ENCODE measurements around the gene OR52M1. TPM values are rescaled to one million over a fixed set of nuclear protein-coding genes. Genes with fewer than 3 reads are reported as not detected.
A peak's percentile ranks its signal among the peaks of the same experiment; 100 is the strongest.
"Not testable (repeated sequence)": the region's sequence is repeated elsewhere in the genome, so short reads cannot be mapped to it uniquely, and the experiment has no call there.

The OR52M1 gene
- total RNA-seq, 1 donor from 2014 or later, result not detected

DNA sequence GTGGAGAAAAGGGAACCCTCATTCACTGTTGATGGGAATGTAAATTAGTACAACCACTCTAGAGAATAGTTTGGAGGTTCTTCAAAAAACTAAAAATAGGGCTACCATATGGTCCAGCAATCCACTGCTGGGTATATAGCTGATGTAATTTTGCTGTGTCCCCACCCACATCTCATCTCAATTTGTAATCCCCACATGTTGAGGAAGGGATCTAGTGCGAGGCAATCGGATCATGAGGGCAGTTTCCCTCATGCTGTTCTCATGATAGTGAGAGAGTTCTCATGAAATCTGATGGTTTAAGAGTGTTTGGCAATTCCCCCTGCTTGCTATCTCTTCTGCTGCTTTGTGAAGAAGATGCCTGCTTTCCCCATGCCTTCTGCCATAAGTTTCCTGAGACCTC is 17.1 kb upstream of the OR52M1 start:
- intact Hi-C loops (cut with DNase I), result no loop called here
- no peak overlapping the region for H3K27ac ChIP-seq
- no peaks in the 10 kb centered on the region for H3K4me1 ChIP-seq
- H3K9me3 ChIP-seq, result no peaks in the 10 kb centered on the region
- H3K4me3 ChIP-seq, result no peak overlapping the region
- H3K27me3 ChIP-seq, result no peaks in the 10 kb centered on the region
- no peaks in the 10 kb centered on the region for H3K36me3 ChIP-seq
- TF ChIP-seq POLR2AphosphoS5 (IDR thresholded peaks at IDR 0.05; ENCODE audit: insufficient read depth in 1 of 2, low read depth in 1 of 2), result no peak
- no peak for TF ChIP-seq POLR2A (IDR thresholded peaks at IDR 0.05)
- TF ChIP-seq, protein P1, sequence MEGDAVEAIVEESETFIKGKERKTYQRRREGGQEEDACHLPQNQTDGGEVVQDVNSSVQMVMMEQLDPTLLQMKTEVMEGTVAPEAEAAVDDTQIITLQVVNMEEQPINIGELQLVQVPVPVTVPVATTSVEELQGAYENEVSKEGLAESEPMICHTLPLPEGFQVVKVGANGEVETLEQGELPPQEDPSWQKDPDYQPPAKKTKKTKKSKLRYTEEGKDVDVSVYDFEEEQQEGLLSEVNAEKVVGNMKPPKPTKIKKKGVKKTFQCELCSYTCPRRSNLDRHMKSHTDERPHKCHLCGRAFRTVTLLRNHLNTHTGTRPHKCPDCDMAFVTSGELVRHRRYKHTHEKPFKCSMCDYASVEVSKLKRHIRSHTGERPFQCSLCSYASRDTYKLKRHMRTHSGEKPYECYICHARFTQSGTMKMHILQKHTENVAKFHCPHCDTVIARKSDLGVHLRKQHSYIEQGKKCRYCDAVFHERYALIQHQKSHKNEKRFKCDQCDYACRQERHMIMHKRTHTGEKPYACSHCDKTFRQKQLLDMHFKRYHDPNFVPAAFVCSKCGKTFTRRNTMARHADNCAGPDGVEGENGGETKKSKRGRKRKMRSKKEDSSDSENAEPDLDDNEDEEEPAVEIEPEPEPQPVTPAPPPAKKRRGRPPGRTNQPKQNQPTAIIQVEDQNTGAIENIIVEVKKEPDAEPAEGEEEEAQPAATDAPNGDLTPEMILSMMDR (IDR thresholded peaks at IDR 0.05), result no peak
- no peak for DNase-seq (ENCODE audit: extremely low spot score in 2 of 2)

DNA sequence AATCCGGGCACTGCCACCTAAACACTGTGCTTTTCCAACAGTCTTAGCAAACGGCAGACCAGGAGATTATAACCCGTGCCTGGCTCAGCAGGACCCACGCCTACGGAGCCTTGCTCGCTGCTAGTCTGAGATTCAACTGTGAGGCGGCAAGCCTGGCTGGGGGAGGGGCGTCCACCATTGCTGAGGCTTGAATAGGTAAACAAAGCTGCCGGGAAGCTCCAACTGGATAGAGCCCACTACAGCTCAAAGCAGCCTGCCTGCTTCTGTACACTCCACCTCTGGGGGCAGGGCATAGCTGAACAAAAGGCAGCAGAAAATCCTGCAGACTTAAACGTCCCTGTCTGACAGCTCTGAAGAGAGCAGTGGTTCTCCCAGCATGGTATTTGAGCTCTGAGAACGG is 13.3 kb upstream of the OR52M1 start:
- DNase-seq (ENCODE audit: extremely low spot score in 2 of 2); H3K27me3 ChIP-seq; H3K36me3 ChIP-seq; H3K27ac ChIP-seq; H3K4me1 ChIP-seq; intact Hi-C loops (cut with DNase I); H3K9me3 ChIP-seq; H3K4me3 ChIP-seq: not testable (repeated sequence)

DNA sequence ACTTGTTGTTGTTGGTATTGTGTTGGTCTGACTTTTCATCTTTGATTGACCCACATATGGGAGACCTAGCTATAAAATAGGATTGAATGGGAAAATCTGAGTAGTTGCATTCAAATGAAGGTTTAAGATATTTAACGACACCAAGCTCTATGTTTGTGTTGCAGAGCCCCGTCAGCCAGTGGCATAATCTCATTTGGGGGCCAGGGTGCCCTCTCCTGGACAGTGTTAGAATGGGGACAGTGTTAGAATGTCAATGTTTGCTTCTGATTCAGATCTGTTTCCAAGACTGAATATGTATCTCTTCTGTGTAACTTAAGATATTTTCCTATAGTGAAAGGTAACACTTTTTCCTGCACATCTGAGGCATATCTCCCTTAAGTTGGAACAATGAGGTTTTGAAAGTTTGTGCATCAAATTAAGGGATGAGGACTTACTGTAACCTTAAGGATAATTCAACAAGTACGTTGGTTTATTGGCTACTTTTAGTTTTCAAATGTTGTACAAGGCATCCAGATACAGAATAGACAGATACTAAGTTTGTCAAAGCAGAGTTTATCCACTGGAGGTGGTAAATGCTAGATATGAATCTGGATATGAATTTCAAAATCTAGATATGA is 5.3 kb upstream of the OR52M1 start:
- intact Hi-C loops (cut with DNase I), result no loop called here
- H3K9me3 ChIP-seq, result no peaks in the 10 kb centered on the region
- no peak for DNase-seq (ENCODE audit: extremely low spot score in 2 of 2)

DNA sequence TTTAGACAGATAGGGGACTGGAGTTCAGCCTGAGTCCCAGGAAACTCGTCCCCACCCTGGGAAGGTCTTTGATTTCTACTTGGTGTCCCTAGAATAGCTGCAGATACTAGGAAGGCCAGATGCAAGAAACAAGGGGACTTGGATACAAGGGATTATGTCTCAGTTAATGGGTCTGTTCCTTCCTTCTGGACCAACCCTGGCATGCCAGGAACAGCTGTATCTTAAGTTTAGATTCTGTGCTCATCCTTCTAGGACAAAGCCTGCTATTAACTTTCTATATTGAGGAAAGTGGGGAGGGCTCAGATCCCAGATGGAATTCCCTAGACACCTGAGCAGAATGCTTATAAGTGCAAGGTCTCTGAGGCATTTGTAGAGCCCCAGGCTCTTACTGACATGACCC is 3.9 kb upstream of the OR52M1 start:
- no peaks in the 10 kb centered on the region for H3K36me3 ChIP-seq
- H3K27ac ChIP-seq, result no peak overlapping the region
- H3K9me3 ChIP-seq, result no peaks in the 10 kb centered on the region
- DNase-seq (ENCODE audit: extremely low spot score in 2 of 2), result no peak
- no peak for TF ChIP-seq POLR2AphosphoS5 (IDR thresholded peaks at IDR 0.05; ENCODE audit: insufficient read depth in 1 of 2, low read depth in 1 of 2)
- no peak for TF ChIP-seq POLR2A (IDR thresholded peaks at IDR 0.05)
- TF ChIP-seq, protein P1 (IDR thresholded peaks at IDR 0.05), result no peak
- H3K4me3 ChIP-seq, result no peak overlapping the region
- no peaks in the 10 kb centered on the region for H3K27me3 ChIP-seq
- intact Hi-C loops (cut with DNase I), result no loop called here
- H3K4me1 ChIP-seq, result no peaks in the 10 kb centered on the region

More for the DNA sequence above, 5.3 kb upstream of the OR52M1 start:
- no peak for TF ChIP-seq POLR2A (IDR thresholded peaks at IDR 0.05)
- TF ChIP-seq, protein P1 (IDR thresholded peaks at IDR 0.05), result peak in 2 of 3 experiments; percentile 23 to 65
- H3K27ac ChIP-seq, result no peak overlapping the region
- no peaks in the 10 kb centered on the region for H3K4me1 ChIP-seq
- no peaks in the 10 kb centered on the region for H3K36me3 ChIP-seq
- H3K4me3 ChIP-seq, result no peak overlapping the region
- no peaks in the 10 kb centered on the region for H3K27me3 ChIP-seq

DNA sequence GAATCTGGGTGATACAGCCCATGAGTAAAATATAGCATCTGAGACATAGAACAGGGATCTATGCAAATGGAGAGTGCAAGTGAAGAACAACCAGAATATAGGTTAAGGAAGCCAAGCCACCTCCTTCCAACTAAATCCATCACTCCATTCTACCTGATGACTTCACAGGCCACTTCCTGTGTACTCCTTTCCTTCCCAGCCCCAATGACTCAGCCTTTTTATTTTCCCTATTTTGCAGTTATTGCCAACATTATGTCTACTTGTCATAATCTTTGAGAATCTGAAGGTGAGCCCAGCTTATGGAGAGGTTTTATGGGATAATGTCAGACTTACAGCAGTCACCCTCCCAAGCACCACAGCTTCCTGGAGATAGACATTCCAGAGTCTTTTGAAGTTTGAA is 1.4 kb upstream of the OR52M1 start:
- intact Hi-C loops (cut with DNase I), result no loop called here
- no peak for DNase-seq (ENCODE audit: extremely low spot score in 2 of 2)
- H3K36me3 ChIP-seq, result no peaks in the 10 kb centered on the region
- TF ChIP-seq POLR2AphosphoS5 (IDR thresholded peaks at IDR 0.05; ENCODE audit: insufficient read depth in 1 of 2, low read depth in 1 of 2) (no peak), POLR2A (IDR thresholded peaks at IDR 0.05) (no peak)
- TF ChIP-seq, protein P1 (IDR thresholded peaks at IDR 0.05), result no peak
- H3K27ac ChIP-seq, result no peak overlapping the region
- no peaks in the 10 kb centered on the region for H3K4me1 ChIP-seq
- no peak overlapping the region for H3K4me3 ChIP-seq
- H3K27me3 ChIP-seq, result no peaks in the 10 kb centered on the region
- H3K9me3 ChIP-seq, result no peaks in the 10 kb centered on the region

Data from vagina (tissue), 2 donors.